Activated effector memory CD4-positive, alpha-beta T cell treated with Interleukin-2 at 50 U/mL for 16 hours (primary cell): ENCODE data around the gene FTH1.
"Not testable (repeated sequence)": the region's sequence is repeated elsewhere in the genome, so short reads cannot be mapped to it uniquely, and the experiment has no call there.

ENCODE experiments used
- DNase-seq: peaks from one replicate; pipeline ENCODE4 v3.0.0-alpha.2; 2020

The FTH1 gene

DNA sequence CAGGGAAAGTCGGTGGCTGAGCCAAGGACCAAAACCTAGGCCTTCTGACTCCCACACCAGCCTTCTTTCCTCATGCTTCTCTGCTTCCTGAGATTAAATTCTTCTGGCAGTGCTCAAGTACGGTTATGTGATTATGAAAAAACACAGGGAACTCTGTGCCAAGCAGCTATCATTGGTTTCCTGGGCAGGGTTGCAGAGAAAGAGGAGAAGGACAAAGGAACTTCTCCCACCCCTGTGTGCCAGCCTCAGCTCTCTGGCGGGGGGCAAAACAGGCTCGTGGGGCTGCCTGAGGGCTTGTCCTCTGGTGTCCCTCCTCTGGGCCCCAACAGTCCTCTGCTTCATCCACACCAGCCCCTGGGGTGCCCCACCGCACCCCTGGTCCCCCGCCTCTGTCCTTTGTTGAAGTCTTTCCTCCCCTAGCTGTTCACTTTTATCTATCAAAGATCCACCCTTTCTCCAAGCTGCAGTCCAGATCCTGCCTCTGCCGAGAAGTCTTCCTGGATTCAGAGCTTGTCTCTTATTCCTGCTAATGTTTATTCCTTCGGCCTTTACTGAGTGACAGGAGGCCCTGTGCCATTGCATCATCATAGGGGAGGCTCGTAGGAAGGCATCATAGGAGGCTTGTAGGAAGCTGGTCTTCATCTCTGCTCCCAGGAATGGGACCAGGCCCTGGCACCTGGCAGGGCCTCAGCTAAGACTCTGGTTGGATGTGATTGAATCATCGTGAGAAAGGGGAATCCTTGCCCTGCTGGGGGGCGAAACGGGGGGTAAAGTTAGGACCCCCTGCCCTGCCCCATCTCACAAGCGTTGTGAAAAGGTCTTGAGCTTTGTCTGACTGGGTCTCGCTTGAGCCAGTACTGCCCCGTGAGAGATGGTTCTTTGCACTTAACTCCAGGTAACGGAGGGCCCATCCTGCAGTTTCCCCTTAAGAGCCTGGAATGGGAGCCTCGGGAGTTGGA, 11.5 kb upstream of the FTH1 start:
- no peak for DNase-seq

DNA sequence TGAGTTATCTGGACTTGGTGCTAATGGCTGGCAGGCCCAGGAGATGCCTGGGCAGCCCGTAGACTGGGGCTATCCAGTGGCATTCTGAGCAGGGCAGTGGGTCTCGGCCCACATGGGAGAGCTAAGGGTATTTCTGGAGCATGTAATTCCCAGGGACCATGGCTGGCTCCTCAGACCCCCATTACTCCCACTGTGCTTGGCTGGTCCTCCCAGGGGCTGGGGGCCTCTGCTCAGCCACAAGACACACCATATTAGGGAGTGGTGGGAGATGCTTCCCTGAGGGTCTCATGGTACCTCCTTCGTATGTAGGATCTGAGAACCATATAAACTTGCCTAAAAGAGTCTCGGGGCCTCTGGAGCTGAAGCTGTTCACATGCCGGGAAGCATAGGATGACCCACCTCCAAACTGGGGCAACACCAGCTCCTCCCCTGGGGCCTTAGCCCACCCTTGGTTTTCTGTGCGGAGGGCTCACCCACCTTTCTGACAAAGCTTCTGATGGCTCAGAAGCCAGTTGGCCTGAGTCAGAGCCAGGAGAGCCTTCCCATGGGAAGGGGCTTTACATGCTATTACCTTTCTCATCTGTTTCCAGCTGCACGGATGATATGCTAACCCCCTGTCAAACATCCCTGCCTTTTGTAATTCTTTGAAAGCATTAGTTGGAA, 9.5 kb upstream of the FTH1 start:
- DNase-seq, result no peak

DNA sequence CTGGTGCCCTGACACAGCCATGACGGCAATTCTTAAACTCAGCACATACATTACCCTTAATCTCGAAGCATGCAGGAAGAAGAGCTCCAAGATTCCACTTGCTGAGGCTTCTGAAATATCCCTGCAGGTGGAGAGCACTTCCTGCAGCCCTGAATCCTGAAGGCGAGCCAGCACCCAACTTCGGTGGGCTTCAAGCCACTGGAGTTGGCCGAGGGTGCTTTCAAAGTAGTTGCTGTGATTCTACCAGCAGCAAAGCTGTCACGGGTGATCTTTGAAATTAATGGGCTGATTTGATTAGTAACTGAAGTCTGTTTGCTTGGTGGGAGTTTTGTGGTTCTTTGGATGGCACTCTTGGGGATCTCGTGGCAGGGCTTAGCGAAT, 9.0 kb upstream of the FTH1 start:
- DNase-seq, result no peak

DNA sequence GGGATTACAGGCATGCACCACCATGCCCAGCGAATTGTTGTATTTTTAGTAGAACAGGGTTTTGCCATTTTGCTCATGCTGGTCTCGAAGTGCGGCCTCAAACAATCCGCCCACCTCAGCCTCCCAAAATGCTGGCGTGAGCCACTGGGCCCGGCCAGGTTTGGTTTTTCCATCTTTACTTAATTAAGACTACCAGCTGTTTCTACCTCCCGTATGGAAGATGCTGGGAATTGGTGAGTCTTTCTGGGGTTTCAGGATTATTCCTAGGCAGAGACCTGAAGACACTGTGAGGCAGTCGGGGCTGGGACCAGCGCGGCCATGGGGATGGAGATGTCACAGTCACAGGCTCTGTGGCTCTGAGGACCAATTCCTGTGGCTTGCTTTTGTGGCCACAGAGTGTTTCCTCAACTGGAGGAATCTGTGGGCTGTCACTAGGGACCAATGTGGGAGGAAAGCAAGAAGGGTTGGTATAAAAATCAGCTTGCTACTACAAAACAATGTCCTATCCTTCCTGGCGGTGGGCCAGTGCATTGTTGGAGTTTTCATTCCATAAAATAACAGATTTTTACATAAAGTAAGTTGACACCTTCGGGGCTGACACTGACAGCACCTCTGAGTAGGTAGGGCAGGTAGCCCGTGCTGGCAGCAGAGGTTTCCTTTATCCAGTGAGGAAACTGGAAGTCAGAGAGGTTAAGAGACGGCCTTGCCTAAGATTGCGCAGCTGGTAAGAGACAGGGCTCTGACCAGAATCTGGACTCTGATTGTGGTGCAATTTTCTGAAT, 8.4 kb upstream of the FTH1 start:
- DNase-seq, result no peak

- DNase-seq, result no peak
Observed at GRCh38 chr11:61974766-61975631, 7.6 kb upstream of the FTH1 start.

GRCh38 chr11:61973476-61974162, 6.2 kb upstream of the FTH1 start:
- no peak for DNase-seq

GRCh38 chr11:61972672-61973475, 5.4 kb upstream of the FTH1 start:
- no peak for DNase-seq

- DNase-seq, result no peak
Observed at GRCh38 chr11:61972112-61972671, 4.8 kb upstream of the FTH1 start.

GRCh38 chr11:61971248-61972111, 4.0 kb upstream of the FTH1 start:
- no peak for DNase-seq

GRCh38 chr11:61969838-61970662, 2.6 kb upstream of the FTH1 start:
- no peak for DNase-seq

DNA sequence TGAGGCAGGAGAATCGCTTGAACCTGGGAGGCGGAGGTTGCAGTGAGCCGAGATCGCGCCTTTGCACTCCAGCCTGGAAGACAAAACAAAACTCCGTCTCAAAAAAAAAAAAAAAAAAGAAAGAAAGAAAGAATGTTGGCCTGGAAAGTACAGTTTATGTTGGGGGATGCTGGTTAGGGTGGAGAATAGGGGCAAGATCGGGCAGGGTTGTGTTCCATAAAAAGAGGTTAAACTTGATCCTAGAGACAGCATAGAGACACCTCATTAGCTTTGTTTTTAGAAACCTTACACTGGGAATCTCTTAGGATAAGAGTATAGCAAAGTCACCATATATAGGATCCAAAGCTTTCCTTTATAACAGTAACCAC, 1.9 kb upstream of the FTH1 start:
- DNase-seq, result no peak

- DNase-seq, result no peak
Observed at GRCh38 chr11:61968758-61969390, 1.4 kb upstream of the FTH1 start.

- DNase-seq, result peak; percentile 44
Observed at GRCh38 chr11:61967924-61968757, 707 bp upstream of the FTH1 start.

- DNase-seq, result peak; percentile 18
Observed at GRCh38 chr11:61966734-61967115, 709 bp downstream of the FTH1 start.

DNA sequence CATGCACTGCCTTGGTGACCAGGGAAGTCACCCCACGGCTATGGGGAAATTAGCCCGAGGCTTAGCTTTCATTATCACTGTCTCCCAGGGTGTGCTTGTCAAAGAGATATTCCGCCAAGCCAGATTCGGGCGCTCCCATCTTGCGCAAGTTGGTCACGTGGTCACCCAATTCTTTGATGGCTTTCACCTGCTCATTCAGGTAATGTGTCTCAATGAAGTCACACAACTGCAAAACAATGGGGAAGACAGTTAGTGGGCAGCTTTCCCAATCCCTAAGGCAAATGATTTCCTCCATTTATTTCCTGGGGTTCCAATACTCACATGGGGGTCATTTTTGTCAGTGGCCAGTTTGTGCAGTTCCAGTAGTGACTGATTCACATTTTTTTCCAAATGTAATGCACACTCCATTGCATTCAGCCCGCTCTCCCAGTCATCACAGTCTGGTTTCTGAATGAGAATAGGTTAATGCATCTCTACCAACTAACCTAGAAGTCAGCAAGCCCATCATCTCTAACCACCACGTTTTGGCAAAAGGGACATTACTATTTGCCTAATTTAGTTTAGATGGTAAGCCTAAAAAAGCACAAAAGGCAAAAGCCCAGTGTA, 2.7 kb downstream of the FTH1 start:
- not testable (repeated sequence) for DNase-seq

DNA sequence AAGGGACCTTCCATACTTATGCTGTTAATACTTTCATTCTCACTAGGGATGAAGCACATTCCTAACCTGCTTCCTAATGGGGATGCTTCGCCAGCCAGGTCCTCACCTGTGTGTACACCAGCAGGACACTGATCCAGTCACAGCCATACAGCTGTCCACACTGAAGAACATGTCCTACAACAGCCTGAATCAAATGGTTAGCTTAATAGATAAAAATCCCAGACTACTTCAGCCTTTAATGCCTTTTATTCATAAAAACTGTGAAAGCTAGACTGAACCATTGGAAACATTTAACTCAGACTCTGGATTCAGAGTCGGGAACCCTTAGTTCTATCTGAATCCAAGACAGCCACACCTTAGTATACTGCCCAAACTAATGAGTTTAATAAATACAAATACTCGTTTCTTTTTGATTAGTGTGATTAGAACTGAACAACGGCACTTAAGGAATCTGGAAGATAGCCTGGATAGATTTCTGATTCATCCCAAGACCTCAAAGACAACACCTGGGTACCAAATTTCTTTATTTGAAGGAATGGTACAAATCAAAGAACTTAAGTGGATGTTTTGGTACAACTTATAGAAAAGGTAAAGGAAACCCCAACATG, 3.3 kb downstream of the FTH1 start:
- DNase-seq, result no peak
